HepG2 (cell line): ENCODE measurements around the gene USP43. TPM values are rescaled to one million over a fixed set of nuclear protein-coding genes. Genes with fewer than 3 reads are reported as not detected.
A peak's percentile ranks its signal among the peaks of the same experiment; 100 is the strongest.

Source experiments
- AGO1 ChIP-seq: fragments of 200-400 bp; formaldehyde crosslinking; IDR thresholded peaks from 2 replicates; pipeline ENCODE4 v1.6.1; 2017; ENCODE audit warnings: mild to moderate bottlenecking, low read depth, low read length, moderate library complexity; ENCODE audit not compliant: poor library complexity, severe bottlenecking
- ARID2 ChIP-seq: sonication (generic); formaldehyde crosslinking; IDR thresholded peaks from 2 replicates; pipeline ENCODE4 v1.8.1; 2022; ENCODE audit warnings: mild to moderate bottlenecking, missing genetic modification reagents, borderline replicate concordance
- ARID5B ChIP-seq: IDR thresholded peaks from 2 replicates; pipeline ENCODE4 v1.4.0; 2020; ENCODE audit warnings: mild to moderate bottlenecking, missing genetic modification reagents
- ATF3 ChIP-seq: sonication (generic); formaldehyde crosslinking; IDR thresholded peaks from 2 replicates; pipeline ENCODE4 v1.4.0; 2020; ENCODE audit warnings: missing genetic modification reagents
- KAT7 ChIP-seq: IDR thresholded peaks from 2 replicates; pipeline ENCODE4 v1.6.1; 2018; ENCODE audit warnings: borderline replicate concordance, missing compliant biosample characterization
- KAT8 ChIP-seq: IDR thresholded peaks from 2 replicates; pipeline ENCODE4 v1.6.1; 2016; ENCODE audit warnings: missing genetic modification reagents, missing compliant biosample characterization
- NBN ChIP-seq: fragments of 450-650 bp; conservative IDR thresholded peaks from 2 replicates; pipeline ENCODE4 v1.6.1; 2017
- NFATC3 ChIP-seq: sonication (generic); formaldehyde crosslinking; IDR thresholded peaks from 2 replicates; pipeline ENCODE4 v1.5.1; 2020; ENCODE audit warnings: mild to moderate bottlenecking, missing genetic modification reagents
- REXO4 ChIP-seq: sonication (generic); formaldehyde crosslinking; IDR thresholded peaks from 2 replicates; pipeline ENCODE4 v1.8.0; 2022; ENCODE audit warnings: missing genetic modification reagents, mild to moderate bottlenecking, borderline replicate concordance
- RNF2 ChIP-seq: fragments of 450-650 bp; conservative IDR thresholded peaks from 2 replicates; pipeline ENCODE4 v1.6.1; 2016; ENCODE audit warnings: low read depth
- ZFAT ChIP-seq: sonication (generic); formaldehyde crosslinking; conservative IDR thresholded peaks from 2 replicates; pipeline ENCODE4 v1.8.1; 2023; ENCODE audit warnings: missing genetic modification reagents, inconsistent platforms
- ZNF10 ChIP-seq: sonication (generic); formaldehyde crosslinking; IDR thresholded peaks from 2 replicates; pipeline ENCODE4 v1.4.0; 2020; ENCODE audit warnings: mild to moderate bottlenecking, low read depth, missing genetic modification reagents, borderline replicate concordance
- ZNF12 ChIP-seq: sonication (generic); formaldehyde crosslinking; IDR thresholded peaks from 2 replicates; pipeline ENCODE4 v1.5.0; 2020; ENCODE audit warnings: missing genetic modification reagents
- ZNF20 ChIP-seq: sonication (generic); formaldehyde crosslinking; IDR thresholded peaks from 2 replicates; pipeline ENCODE4 v1.4.0; 2020; ENCODE audit warnings: mild to moderate bottlenecking, moderate library complexity, missing genetic modification reagents
- ZNF292 ChIP-seq: sonication (generic); formaldehyde crosslinking; IDR thresholded peaks from 2 replicates; pipeline ENCODE4 v1.8.1; 2022; ENCODE audit warnings: mild to moderate bottlenecking, low read depth, missing genetic modification reagents, borderline replicate concordance
- ZNF33A ChIP-seq: sonication (generic); formaldehyde crosslinking; IDR thresholded peaks from 2 replicates; pipeline ENCODE4 v1.5.1; 2020; ENCODE audit warnings: missing genetic modification reagents, mild to moderate bottlenecking, moderate library complexity, borderline replicate concordance
- ZNF34 ChIP-seq: sonication (generic); formaldehyde crosslinking; IDR thresholded peaks from 2 replicates; pipeline ENCODE4 v1.4.0; 2020; ENCODE audit warnings: mild to moderate bottlenecking, missing genetic modification reagents, borderline replicate concordance
- ZNF44 ChIP-seq: sonication (generic); formaldehyde crosslinking; IDR thresholded peaks from 2 replicates; pipeline ENCODE4 v1.5.1; 2020; ENCODE audit warnings: mild to moderate bottlenecking, missing genetic modification reagents
- ZNF552 ChIP-seq: sonication (generic); formaldehyde crosslinking; IDR thresholded peaks from 2 replicates; pipeline ENCODE4 v1.9.0; 2022; ENCODE audit warnings: missing genetic modification reagents, mild to moderate bottlenecking, borderline replicate concordance
- ZNF570 ChIP-seq: sonication (generic); formaldehyde crosslinking; IDR thresholded peaks from 2 replicates; pipeline ENCODE4 v1.4.0; 2020; ENCODE audit warnings: mild to moderate bottlenecking, missing genetic modification reagents, borderline replicate concordance
- ZNF737 ChIP-seq: sonication (generic); formaldehyde crosslinking; IDR thresholded peaks from 2 replicates; pipeline ENCODE4 v1.5.0; 2020; ENCODE audit warnings: missing genetic modification reagents, mild to moderate bottlenecking, borderline replicate concordance
- polyA plus RNA-seq, 8 experiments: library from polyadenylated mRNA; depleted of rRNA in 3 of 8; stranded (reverse) in 7 of 8; unstranded in 1 of 8; fragments of >200 nt; fragmentation: Illumina TruSeq in 4 of 8; extraction: Trizol in 4 of 8; gene quantifications; 2 replicates each; pipeline versions ENCODE4 v1.2.1 to v1.2.3, GENCODE V29; 2011 to 2016; ENCODE audit warnings: low read depth in 4 of 8, missing spikeins in 1 of 8, mixed read lengths in 1 of 8; ENCODE audit not compliant: insufficient read depth in 1 of 8
- total RNA-seq, 5 experiments: library from RNA; depleted of rRNA; stranded (reverse); fragments of >200 nt; fragmentation: Illumina TruSeq; extraction: Trizol; gene quantifications; 2 replicates each; pipeline ENCODE4 v1.2.3, GENCODE V29; 2016; ENCODE audit warnings: low read depth in 1 of 5
- TF ChIP-seq, protein P1 (sequence below): sonication (generic); formaldehyde crosslinking; IDR thresholded peaks from 2 replicates; pipeline ENCODE4 v1.4.0; 2020; ENCODE audit warnings: mild to moderate bottlenecking, missing genetic modification reagents

USP43 gene
- total and polyA plus RNA-seq, 2 of the 13 experiments (the other 11 are each of a cell fraction or from before 2014, with no cell fraction given): 1.6 to 2.2 TPM

GRCh38 chr17:9644910-9645751, at the start of gene USP43 (continued):
- no peak for TF ChIP-seq ATF3 (CRISPR knock-in tag)
- TF ChIP-seq ZNF552 (CRISPR knock-in tag): no peak
- no peak for TF ChIP-seq ZNF10 (CRISPR knock-in tag)
- no peak for TF ChIP-seq ZFAT (CRISPR knock-in tag)
- no peak for TF ChIP-seq ZNF33A (CRISPR knock-in tag)
- no peak; the same call in 1 of the 2 replicates for TF ChIP-seq KAT7
- TF ChIP-seq ZNF292 (CRISPR knock-in tag): no peak
- TF ChIP-seq KAT8 (CRISPR knock-in tag): 0 out of 2 replicates have a peak, but pooled peaks have one; percentile 34
- TF ChIP-seq ARID2: no peak
- TF ChIP-seq ZNF20 (CRISPR knock-in tag): no peak
- TF ChIP-seq, protein P1, sequence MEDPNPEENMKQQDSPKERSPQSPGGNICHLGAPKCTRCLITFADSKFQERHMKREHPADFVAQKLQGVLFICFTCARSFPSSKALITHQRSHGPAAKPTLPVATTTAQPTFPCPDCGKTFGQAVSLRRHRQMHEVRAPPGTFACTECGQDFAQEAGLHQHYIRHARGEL: no peak
- TF ChIP-seq RNF2: 0 out of 2 replicates have a peak, but pooled peaks have one; percentile 42
- TF ChIP-seq ARID5B: no peak
- TF ChIP-seq ZNF737 (CRISPR knock-in tag): no peak
- TF ChIP-seq ZNF34 (CRISPR knock-in tag): no peak
- no peak for TF ChIP-seq REXO4 (CRISPR knock-in tag)
- TF ChIP-seq NBN: no peak
- TF ChIP-seq ZNF12 (CRISPR knock-in tag): no peak
- TF ChIP-seq NFATC3 (CRISPR knock-in tag): no peak
- TF ChIP-seq ZNF44 (CRISPR knock-in tag): no peak
- no peak for TF ChIP-seq ZNF570 (CRISPR knock-in tag)
- no peak for TF ChIP-seq AGO1
